ENCODE results near the gene CCNY.

CCNY gene

DNA sequence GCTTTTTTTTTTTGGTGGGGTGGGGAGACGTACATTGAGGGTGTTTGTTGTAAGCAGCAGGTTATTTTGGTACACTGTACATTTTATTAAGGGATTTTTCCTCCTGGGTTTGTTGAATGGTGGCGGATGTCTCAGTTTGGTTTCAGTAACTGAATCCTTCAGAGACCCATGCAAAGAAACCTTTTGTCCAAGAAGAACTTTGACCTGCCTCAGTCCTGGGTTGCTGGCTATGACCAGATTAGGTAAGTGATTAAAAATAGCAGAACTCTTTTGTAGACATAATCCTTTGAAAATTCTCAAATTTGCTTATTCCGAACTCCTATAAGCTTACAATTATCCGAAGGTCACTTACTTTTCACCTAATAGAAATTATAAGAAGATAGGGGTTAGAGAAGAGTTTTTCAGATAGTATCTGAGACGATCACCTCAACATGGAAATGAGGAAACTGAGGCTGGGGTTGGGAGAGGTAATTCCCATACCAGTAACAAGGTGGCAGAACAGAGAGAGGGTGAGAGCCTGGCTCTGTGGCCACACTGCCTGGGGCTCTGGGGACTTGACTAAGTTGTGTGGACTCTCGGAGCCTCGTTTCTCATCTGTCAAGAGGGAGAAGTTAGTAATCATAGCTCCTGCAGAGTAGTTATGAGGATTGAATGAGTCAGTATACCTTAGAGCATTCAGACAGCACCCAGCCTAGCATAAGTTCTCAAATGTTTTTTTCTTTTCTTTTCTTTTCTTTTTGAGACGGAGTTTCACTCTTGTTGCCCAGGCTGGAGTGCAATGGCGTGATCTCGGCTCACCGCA is 87.4 kb downstream of the CCNY start:
- TF ChIP-seq, protein P1, sequence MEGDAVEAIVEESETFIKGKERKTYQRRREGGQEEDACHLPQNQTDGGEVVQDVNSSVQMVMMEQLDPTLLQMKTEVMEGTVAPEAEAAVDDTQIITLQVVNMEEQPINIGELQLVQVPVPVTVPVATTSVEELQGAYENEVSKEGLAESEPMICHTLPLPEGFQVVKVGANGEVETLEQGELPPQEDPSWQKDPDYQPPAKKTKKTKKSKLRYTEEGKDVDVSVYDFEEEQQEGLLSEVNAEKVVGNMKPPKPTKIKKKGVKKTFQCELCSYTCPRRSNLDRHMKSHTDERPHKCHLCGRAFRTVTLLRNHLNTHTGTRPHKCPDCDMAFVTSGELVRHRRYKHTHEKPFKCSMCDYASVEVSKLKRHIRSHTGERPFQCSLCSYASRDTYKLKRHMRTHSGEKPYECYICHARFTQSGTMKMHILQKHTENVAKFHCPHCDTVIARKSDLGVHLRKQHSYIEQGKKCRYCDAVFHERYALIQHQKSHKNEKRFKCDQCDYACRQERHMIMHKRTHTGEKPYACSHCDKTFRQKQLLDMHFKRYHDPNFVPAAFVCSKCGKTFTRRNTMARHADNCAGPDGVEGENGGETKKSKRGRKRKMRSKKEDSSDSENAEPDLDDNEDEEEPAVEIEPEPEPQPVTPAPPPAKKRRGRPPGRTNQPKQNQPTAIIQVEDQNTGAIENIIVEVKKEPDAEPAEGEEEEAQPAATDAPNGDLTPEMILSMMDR (conservative IDR thresholded peaks at IDR 0.05): no peak

DNA sequence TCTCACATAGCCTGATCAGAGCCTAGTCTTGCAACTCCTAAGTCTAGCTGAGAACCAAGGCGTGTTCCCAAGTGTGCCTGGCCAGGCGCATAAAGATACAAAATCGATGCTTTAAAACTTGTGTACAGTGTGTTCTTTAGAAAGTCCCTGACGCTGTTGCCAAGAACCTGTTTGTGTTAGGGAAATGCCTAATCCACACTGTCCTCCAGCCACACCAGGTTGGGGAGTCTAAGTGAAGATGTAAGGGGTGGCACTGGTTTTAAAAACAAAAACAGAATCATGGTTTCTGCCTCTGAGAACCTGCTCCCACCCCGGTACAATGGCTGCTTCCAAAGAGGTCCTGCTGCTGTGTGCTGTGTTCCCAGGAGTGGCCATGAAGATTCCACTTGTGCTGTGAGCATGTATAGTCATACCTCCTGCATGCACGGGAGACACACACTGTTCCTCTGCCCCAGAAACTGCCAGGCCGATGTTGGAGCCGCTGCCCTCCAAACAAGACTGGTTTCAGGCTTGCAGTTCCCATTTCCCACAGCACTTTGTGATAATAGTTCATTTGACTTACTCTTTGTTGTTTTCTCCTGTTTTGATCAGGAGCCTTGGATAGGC is 88.5 kb downstream of the CCNY start:
- TF ChIP-seq, protein P1 (conservative IDR thresholded peaks at IDR 0.05): no peak
- H3K27ac ChIP-seq: peak overlapping the region; percentile 86

More for the DNA sequence above, 87.4 kb downstream of the CCNY start:
- H3K27ac ChIP-seq: peak overlapping the region; percentile 86

DNA sequence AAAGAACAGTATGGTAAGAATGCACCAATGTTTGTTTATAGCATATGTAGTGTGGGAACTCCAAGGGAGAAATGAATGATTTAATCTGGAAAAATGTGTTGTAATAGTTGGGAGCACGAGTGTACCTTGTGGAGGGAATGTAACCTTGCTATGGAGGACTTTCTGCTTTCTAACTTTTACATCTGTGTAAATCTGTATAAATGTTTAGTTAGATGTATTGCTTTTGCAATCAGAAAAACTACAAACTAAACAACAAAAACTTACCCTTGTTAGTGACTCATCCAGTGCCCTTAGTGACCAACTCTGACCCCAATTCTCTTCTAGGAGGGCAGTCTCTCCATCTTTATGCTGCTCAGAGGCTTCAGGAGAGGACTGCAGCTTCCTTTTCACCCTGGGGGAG is 89.3 kb downstream of the CCNY start:
- TF ChIP-seq, protein P1 (conservative IDR thresholded peaks at IDR 0.05): no peak
- H3K27ac ChIP-seq: peak overlapping the region; percentile 86

DNA sequence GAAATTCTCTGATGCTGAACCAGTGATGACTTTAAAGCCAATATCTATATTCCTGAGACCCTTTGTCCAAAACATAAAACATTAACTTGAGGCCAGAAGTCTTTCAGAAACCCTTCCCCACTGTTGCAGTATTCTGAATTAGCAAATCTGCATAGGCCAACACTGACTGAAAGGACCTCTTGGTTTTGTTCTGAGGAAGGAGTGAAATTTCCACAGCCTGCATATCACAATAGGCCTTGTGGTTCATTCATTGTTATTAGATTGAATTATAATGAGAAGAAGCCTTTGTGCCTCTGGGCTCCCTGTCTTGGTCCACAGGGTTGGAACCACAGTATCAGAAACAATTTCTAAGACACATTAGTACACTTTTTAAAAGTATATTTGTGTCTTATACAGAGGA is 90.3 kb downstream of the CCNY start:
- TF ChIP-seq, protein P1 (conservative IDR thresholded peaks at IDR 0.05): no peak
- peak overlapping the region; percentile 86 for H3K27ac ChIP-seq

DNA sequence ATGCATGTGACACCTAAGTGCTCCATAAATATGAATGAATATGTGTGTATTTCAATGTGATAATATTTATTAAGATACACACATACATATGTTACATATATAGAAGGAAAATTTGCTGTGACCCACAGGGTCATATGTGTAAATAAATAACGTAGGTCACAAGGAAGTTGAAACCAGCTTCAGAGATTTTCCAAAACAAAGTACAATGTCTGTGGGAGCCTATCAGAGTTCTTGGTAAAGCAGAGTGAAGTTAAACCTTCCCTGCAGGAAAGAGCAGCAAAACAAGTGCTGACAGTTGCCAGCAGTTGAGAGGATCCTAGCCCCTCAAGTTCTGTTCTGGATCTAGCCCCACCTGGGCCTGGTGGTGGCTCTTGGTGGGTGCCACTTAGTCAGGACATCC is 91.2 kb downstream of the CCNY start:
- no peak overlapping the region for H3K27ac ChIP-seq

DNA sequence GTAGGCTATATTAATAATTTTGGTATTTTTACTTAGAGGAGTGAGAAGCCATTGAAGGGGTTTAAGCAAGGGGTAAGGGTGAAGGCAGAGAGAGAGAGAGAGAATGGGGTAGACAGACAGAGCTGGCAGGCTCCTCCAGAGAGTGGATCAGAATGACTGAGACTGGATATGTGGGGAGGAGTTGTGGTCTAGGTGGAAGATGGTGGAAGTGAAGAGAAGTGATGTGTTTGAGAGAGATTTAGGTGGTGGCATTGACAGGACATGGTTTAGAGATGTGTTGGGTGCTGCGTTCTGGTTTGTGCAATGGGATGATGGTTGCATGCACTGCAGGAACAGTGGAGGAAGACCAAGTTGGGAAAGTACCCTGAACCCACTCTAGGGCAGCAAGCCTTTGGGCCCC is 92.2 kb downstream of the CCNY start:
- TF ChIP-seq, protein P1 (conservative IDR thresholded peaks at IDR 0.05): no peak
- no peak overlapping the region for H3K27ac ChIP-seq

More for the DNA sequence above, 91.2 kb downstream of the CCNY start:
- TF ChIP-seq, protein P1 (conservative IDR thresholded peaks at IDR 0.05): no peak

DNA sequence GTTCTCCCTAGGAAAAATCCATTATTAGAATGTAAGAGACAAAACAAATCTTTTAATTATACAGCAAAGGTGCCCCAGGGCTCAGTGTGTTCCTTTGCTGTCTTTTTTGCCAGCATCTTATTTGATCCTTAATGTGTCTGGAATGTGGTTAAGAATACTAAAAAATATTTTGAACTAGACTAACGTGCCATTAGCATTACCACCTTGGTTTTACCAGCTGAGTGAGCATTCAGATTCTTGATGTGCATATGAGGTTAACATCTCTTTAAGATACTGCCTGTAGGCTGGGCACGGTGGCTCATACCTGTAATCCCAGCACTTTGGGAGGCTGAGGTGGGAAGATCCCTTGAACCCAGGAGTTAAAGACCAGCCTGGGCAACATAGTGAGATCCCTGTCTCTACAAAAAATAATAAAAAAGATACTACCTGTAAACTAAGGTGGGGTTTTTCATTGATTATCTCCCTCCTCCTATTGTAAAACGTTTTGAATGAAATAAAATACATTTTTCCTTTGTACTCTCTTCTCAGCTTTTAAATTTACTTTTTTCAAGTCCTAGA is 96.6 kb downstream of the CCNY start:
- TF ChIP-seq, protein P1 (conservative IDR thresholded peaks at IDR 0.05): no peak
- H3K27ac ChIP-seq: no peak overlapping the region
